EH (cell line): ENCODE results near the gene MCTP1.
"Not testable (repeated sequence)": the region's sequence is repeated elsewhere in the genome, so short reads cannot be mapped to it uniquely, and the experiment has no call there.

ENCODE experiments used
- DNase-seq: peaks from one replicate; pipeline ENCODE4 v3.0.0-alpha.2; 2015; ENCODE audit warnings: low read depth

MCTP1 gene

DNA sequence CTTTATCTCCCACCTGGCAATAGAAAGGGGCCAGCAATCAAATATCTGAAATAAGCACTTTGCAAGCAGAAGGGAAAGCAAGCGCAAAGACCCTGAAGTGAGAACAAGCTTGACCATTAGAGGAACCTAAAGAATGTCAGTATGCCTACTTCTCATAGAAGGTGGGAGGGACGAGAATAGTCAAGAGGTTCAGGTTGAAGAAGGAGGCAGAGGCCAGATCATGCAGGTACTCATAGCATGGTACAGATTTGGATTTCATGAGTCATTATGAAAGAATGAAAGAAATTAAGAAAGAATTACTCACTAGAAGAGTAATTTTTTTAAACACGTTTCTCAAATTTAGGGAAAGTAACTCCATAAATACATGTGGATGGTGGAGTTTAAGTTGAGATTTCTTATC lies 33.7 kb downstream of the MCTP1 start:
- no peak for DNase-seq

DNA sequence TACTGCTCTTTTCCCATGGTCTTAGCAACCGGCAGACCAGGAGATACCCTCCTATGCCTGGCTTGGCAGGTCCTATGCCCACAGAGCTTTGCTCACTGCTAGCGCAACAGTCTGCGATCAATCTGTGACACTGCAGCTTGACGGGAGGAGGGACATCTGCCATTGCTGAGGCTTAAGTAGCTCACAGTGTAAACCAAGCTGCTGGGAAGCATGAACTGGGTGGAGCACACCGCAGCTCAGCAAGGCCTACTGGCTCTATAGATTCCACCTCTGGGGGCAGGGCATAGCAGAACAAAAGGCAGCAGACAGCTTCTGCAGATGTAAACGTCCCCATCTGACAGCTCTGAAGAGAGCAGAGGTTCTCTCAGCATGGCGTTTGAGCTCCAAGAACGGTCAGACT lies 40.4 kb downstream of the MCTP1 start:
- no peak for DNase-seq

DNA sequence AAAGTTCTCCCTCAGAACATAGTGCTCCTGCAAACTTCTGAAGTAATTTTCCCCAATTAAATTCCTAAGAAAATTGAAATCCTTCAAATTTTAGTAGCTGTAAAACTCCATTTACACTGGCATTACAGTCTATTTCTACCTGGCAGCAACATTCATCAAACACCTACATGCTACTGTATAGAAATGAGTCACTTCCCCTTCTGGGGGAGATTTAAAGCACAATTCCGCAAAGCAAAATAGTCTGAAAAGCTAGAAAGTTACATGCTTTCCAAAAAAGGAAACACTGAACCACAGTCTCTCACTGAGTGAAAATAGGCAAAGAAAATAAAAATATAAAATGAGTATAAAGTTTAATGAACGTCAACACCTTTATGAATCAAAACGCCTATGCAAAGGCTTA lies 43.3 kb downstream of the MCTP1 start:
- DNase-seq, result no peak

DNA sequence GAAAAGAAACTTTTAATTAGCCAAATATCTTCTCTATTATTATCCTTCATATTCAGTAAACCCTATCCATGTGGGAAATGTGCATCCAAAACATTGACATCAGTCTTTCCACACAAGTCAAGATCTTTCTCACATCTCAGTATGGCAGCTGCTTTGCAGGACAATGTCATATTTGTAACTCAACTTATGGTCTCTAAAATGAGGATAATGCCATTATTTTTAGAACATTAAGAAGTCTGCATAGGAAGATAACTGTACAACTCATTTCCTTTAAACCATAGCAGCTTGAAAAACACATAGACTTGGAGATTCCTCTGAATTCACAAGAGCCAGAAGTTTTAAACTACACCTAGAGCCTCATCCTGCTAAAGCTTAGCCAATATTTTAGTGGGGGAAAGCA lies 43.7 kb downstream of the MCTP1 start:
- no peak for DNase-seq

DNA sequence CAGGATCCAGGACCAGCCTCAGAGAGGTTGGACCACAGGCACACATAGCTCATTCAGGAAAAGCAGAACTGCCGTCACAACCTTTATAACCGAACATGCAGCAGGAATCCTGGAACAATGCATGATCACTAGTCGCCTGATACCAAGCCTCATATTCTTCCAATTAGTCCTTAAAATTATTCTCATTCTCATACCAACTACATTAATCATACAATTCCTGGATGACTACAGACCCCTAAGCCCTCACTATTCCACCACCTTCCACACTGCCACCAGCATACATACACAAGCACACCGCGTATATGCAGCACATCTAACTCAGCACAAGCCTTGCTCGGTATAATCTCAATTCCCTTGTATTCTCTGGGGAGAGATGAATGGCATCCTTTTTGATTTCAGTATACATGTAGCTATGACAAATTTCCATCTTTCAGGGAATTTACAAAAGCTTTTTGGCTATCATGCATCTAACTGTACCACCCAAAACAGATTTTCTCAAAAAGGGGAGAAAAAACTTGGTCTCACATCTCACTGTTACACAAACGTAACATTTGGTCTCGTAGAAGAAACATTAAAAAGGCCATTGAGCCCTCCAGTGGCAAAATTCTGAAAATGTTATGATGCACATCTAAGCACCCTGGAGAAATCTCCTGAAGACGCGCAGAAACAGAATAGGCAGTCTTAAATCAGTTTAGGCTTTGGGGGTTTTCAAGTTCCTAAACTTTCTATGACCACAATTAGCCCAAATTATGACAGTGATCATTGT lies 46.2 kb downstream of the MCTP1 start:
- DNase-seq, result peak; percentile 8

DNA sequence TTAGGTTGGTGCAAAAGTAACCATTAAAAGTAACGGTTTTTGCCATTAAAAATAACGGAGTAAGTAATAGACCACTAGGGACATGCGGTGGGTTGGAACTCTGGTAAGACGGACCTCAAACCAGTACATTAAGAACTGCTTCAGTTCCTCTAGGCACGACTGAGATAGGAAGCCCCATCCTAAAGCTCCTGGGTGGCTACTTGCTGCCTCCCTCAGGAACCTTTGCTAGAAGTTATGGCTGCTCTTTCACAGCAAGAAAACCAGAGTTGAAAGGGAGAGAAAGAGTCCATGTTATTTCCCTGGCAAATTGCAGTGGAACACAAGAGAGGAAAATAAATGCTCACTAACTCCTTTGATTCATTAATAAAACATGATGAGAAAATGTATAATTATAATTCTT lies 47.6 kb downstream of the MCTP1 start:
- DNase-seq, result no peak

DNA sequence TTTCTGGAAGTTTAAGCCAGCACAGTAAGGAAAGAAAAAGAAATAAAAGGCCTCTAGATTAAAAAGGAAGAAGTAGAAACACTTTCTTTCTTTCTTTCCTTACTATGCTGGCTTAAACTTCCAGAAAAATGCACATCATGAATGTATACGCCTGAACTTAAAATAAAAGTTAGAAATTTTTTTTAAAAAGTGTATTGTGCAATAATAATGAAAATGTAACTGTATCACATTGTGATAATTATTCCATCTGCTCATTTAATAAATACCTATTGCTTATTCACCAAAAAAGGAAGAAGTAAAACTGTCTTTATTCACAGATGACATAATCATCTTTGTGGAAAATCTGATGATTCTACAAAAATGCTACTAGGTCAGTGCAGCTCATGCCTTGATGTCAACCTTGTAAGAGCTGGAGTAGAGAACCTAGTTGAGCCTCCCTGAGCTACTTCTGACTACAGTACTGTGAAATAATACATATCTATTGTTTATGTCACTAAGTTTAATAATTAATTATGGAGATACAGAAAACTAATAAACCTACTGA lies 49.4 kb downstream of the MCTP1 start:
- no peak for DNase-seq

DNA sequence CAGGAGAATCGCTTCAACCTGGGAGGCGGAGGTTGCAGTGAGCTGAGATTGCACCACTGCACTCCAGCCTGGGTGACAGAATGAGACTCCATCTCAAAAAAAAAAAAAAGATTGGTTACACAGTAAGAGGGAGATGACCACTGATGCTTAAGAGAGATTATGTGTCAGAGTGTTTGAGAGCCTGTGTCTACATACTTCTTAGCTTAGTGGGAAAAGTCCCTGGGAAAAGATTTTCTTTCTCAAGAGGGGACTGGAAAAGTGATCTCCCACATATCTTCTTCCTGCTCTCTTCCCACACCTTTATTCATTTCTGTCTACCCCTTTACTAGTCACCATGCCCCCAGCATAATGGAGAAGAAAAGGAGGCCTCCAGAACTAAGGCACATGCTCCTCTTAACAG lies 55.2 kb downstream of the MCTP1 start:
- DNase-seq, result no peak

DNA sequence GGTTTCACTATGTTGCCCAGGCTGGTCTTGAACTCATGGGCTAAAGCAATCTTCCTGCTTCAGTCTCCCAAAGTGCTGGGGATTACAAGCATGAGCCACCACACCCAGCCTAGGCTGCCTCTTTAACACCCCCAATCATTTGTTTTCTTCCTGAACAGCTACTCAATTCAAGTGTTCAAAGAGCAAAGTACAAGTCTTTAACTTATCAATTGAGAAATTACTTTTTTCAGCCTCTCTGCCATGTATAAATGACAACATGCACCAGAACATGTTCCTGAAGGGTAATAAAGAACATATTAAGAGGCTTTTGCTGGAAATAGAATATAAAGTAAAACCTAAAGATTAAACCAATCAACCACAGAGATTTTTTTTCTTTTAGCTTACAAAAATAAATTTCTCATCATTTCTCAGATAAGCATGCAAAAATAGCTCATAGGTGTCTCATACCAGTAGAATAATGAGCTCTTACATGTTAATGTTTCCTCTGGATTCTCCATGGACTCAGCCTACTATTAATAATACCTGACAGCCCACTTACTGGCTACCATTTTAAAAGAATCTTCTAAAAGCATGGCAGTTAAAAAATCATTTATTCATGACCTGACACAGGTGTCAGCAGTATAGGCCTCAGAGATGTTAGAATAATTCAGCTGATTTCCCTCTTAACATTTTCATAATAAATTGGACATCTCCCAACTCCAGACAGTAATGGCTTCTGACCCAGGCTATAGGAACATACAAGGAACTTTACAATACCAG lies 60.0 kb downstream of the MCTP1 start:
- no peak for DNase-seq

DNA sequence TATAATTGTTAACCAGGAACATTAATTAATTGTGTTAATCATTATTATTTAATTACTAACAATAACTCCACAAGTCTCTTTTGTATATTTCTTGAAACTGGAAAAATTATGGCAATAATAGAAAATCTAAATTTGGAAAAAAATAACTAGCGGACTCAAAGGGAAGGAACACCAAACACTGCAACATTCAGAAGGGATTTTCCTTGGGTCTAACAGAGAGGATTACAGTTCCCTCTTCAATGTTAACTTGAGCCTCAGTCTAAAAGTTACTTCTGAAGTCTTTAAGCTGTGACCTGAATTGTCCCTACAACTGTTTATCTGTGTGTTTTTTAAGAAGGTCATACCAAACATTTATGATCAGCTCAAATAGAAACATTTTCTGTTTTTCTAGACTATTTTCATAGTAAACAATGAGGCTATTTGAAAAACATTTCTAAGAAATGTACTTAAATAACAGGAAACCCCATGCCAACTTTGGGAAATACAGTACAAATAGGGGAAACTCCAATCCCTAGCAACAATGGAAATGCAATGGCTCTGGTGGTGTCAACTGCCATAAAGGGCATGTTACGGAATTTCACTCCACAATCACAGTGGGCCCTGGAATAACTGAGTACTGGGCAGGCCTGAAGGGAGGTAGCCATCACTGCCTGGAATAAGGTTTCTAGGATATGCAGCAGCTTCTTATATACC lies 61.2 kb downstream of the MCTP1 start:
- no peak for DNase-seq

DNA sequence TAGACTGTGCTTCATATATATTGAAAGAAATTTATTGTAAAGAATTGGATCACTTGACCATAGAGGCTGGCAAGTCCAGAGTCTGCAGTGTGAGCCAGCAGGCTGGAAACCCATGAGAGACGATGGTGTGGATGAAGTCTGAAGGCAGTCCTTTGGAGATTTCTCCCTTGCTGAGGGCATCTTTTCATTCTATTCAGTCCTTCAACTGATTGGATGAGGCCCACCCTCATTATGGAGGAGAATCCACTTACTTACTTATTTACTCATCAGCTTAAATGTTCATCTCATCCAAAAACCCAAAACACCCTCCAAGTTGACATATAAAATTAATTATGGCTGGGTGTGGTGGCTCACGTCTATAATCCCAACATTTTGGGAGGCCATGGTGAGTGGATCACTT lies 62.1 kb downstream of the MCTP1 start:
- DNase-seq, result no peak

DNA sequence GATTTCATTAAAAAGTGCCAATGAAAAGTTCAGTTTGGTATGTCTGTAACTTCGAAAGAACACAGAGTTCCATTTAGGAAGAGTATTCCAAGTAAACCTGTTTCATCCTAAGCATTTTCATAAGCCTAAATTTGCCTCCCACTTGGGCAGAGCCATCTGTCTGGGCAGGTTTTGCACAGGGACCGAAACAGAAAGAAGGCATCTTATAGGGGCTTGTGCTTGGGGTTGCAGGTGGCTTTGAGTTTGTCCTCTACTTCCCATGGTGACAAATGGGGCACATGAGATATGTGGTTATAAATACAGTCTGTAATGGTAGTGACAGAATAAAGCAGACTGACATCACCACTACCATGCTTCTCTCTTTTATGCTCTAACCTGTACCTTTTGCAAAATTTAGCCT lies 63.7 kb downstream of the MCTP1 start:
- DNase-seq, result no peak

DNA sequence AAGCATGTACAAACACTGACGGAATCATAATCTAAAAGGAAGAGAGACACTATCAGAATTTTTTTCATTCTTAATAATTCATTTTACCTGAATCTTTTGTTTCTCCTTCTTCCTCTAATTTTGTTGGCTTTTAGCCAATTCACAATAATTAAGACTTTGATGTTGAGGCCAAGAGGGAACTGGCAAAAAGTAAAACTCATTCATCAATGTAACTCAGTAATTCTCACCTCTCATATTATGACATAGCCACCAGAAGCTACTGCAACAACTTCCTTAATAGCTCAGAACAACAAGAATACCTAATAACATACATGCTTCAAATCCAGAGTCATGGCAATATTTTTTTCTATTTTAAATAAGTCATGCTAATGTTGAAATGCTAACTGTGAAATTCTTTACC lies 64.5 kb downstream of the MCTP1 start:
- no peak for DNase-seq

DNA sequence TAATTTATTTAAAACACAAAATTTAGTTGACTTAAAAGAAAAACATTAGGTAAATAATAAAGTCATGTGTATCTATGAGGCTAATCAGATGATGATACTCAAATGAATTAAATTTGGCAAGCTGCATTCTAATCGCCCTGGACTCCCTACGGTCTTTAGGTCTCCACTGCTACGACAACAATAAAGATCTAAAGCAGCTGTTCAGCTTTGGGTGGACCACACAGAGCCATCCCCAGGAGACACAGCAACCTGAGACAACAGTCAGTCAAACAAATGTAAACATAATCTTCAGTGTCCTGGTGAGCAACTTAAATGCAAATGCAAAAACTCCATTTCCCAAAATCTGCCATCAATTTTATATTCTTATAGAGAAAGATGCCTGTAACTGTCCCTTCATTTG lies 65.5 kb downstream of the MCTP1 start:
- no peak for DNase-seq

DNA sequence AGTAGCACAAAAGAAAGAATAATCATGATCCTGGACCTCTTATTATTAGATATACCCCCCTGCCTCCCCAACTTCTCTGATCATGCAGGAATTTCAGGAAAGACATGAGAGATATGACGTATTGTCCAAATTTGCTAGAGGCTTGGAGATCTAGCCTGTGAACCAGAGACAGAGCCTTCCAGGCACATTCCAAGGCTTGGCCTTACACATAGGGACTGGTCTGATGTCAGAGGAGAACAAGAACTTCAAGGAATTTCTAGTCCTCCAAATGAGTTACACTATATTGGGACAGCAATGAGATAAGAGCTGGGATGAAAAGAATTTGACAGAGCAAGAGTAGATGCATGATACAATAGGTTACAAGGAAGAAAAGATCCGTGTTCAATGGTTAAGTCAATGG lies 67.0 kb downstream of the MCTP1 start:
- no peak for DNase-seq

DNA sequence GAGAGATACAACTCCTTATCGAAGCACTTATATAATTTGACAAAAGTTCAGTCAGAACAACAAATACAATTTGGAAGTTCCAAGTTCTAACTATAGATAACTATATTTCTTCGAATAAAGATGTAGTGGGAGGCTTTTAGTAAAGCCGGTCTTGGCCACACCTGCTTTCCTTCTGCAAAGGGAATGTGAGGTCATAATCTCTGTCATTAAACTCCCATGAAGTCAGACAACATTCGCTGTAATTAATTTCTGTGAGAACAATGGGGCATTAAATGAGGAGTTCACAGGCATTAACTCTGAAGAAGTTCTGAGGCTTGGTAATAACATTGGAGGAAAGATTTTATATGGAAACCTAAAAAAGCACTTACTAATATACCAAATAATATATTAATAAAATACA lies 67.5 kb downstream of the MCTP1 start:
- no peak for DNase-seq

DNA sequence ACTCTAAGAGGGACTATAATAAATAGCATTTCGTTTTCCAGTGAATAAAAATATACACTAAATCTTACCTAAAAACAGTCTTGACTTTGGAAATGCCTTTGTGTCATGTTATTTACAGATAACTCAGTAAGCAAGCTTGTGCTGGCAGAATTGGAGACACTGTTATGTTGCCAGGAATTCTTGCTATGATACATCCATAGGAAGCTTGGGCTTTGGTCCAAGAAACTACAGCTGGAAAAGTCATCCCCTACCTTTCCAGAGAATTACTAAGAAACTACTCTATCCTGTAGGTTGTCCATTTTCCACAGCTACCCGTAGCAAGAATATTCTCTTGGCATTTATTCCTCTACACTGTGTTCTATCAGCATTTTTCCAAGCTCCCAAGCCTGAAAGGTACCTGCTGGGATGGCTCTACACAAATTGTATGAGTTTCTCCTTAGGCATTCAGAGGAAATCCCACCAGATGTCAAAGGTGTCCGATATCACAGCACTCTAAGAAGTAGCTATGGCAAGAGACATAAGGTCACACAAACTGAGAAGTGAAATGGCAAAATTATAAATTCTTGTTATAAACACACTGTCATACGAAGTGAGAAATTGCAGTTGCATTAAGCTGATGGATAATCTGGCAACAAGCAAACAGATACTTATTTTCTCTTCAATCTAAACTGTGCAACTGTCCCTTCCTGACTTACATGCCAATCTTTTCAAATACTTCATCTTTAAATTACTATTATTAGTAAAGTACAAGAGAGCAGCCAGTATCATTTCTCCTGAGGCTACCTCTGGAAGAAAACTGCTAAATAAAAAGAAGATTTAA lies 68.5 kb downstream of the MCTP1 start:
- no peak for DNase-seq

DNA sequence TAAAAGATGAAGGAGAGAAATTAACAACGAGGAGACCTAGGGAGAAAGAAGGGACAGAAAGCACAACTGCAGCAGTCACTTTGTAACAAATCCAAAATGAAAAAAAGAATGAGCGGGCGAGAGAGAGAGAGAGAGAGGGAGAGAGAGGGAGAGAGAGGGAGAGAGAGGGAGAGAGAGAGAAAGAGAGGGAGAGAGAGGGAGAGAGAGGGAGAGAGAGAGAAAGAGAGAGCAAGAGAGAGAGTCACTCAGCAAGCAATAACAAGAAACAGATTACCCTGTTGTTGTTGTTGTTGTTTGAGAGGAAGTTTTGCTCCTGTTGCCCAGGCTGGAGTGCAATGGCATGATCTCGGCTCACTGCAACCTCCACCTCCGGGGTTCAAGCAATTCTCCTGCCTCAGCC lies 77.1 kb downstream of the MCTP1 start:
- not testable (repeated sequence) for DNase-seq

DNA sequence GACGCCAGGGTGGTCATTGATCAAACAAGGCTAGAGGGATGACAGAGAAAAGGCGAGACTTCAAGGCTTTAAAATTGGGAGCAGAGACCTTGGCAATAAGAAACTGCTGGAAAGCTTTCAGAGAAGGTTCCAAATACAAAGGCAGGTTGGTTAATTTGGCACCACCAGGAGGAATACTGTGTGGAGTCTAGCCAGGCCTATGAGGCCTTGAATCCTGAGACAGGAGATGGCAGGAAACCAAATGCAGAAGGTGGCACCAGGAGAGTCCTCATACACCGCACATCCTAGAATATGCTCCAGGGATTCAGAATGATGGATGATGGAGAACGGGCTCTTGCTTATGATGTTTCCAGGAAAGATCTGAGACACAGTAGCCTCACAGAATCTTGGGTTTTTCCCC lies 90.0 kb downstream of the MCTP1 start:
- no peak for DNase-seq

DNA sequence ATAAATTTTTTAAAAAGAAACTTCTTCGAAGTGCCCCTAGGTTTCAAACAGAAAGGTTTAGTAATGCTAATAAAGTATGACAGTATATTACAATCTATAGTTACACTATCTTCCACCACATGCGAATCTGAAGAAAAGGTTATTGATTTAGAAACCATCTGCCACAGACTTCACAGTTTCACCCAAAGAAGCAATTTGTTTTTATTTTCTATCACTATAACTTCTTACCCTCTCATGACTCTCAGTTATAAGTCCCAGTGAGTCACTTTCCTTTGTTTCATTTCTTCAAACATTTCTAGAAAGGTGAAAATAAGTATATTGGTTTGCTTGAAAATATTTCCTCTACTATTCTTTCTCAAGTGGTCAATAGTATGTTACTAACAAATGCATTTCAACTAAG lies 93.6 kb downstream of the MCTP1 start:
- no peak for DNase-seq

DNA sequence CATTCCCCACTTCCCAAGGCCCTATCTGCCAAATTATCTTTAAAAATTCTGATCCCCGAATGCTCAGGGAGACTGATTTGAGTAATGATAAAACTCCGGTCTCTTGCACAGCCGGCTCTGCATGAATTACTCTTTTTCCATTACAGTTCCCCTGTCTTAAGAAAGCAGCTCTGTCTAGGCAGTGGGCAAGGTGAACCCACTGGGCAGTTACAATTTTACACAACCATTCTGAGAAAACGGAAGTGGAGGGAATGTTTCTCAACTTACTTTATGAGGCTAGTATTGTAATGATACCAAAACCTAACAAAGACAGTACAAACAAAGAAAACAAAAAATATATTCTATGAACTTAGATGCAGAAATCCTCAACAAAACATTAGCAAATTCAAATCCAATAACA lies 100.0 kb downstream of the MCTP1 start:
- no peak for DNase-seq

DNA sequence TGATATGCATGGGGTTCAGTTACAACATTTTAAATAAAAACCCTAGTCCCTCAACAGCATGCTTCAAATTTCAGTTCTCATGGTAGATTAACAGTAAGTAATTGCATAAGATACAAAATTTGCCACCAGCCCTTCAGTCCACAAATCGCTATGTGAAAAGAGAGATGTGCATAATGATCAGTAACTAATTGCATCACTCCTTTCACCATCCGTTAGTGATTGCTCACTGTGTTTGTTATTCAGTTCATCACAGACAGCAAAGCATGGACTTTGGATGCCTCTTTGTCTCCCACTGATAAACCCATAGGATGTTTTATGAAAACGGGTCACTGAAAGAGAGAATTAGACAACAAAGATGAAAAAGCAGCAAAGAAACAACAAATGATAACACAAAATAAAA lies 103.2 kb downstream of the MCTP1 start:
- no peak for DNase-seq
